IMR-90 (cell line): ENCODE measurements around the gene SLC6A12. TPM values are rescaled to one million over a fixed set of nuclear protein-coding genes. Genes with fewer than 3 reads are reported as not detected.

Experiments
- ATAC-seq: fragments of 200-7000 bp; cut with Tn5 transposase; 2 replicates; pipeline ENCODE4 v1.9.1; 2020; ENCODE audit warnings: low read depth, mild to moderate bottlenecking, moderate library complexity
- BruUV-seq: library from RNA; stranded (reverse); fragments of 400-500 nt; replicated peaks from 2 replicates; lab custom pipeline; 2021; lab: Mats Ljungman, UMichigan
- CTCF ChIA-PET: fragments of 300-600 bp; formaldehyde crosslinking; extraction: SDS; loops from one replicate; lab custom pipeline; 2021; ENCODE audit warnings: antibody characterized with exemption; lab: Yijun Ruan, JAX
- POLR2A ChIA-PET: fragments of 300-600 bp; sonication (Branson Sonifier 250); formaldehyde crosslinking; loops from one replicate; lab custom pipeline; 2022; ENCODE audit warnings: antibody characterized with exemption; ENCODE audit not compliant: unreplicated experiment; lab: Charles Lee
- DNase-seq: peaks from one replicate; pipeline ENCODE4 v3.0.0; 2013
- H2AFZ ChIP-seq: replicated peaks from 2 replicates; pipeline ENCODE3; 2013; ENCODE audit warnings: low read length, mild to moderate bottlenecking; ENCODE audit not compliant: poor library complexity
- H2AK5ac ChIP-seq: 2 replicates; pipeline ENCODE4 v1.6.1; 2013; ENCODE audit warnings: low read depth, low read length, inconsistent platforms
- H2AK9ac ChIP-seq: replicated peaks from 2 replicates; pipeline ENCODE3; 2013; ENCODE audit warnings: mild to moderate bottlenecking, low read depth, low read length, moderate library complexity; ENCODE audit not compliant: poor library complexity
- H2BK120ac ChIP-seq: 2 replicates; pipeline ENCODE4 v1.6.1; 2013; ENCODE audit warnings: low read depth, low read length, inconsistent platforms
- H2BK15ac ChIP-seq: 3 replicates; pipeline ENCODE4 v1.6.1; 2013; ENCODE audit warnings: low read depth, low read length, inconsistent platforms
- H2BK20ac ChIP-seq: 2 replicates; pipeline ENCODE4 v1.6.1; 2013; ENCODE audit warnings: low read depth, mild to moderate bottlenecking, inconsistent platforms, low read length, moderate library complexity
- H2BK5ac ChIP-seq: 2 replicates; pipeline ENCODE4 v1.6.1; 2013; ENCODE audit warnings: mild to moderate bottlenecking, low read depth, low read length, inconsistent platforms; ENCODE audit not compliant: poor library complexity, severe bottlenecking
- H3K14ac ChIP-seq: replicated peaks from 2 replicates; pipeline ENCODE4 v1.6.1; 2013; ENCODE audit warnings: low read depth, low read length, inconsistent platforms
- H3K18ac ChIP-seq: 2 replicates; pipeline ENCODE4 v1.6.1; 2013; ENCODE audit warnings: low read depth, low read length, control low read depth
- H3K23ac ChIP-seq: 2 replicates; pipeline ENCODE4 v1.6.1; 2013; ENCODE audit warnings: low read depth, low read length, inconsistent platforms
- H3K27ac ChIP-seq: 2 replicates; pipeline ENCODE4 v1.5.1; 2013; ENCODE audit warnings: mild to moderate bottlenecking, control low read depth, low read length; ENCODE audit not compliant: insufficient read depth
- H3K27me3 ChIP-seq: 2 replicates; pipeline ENCODE4 v1.6.1; 2013; ENCODE audit warnings: low read length; ENCODE audit not compliant: control insufficient read depth, insufficient read depth
- H3K36me3 ChIP-seq: 2 replicates; pipeline ENCODE4 v1.6.1; 2013; ENCODE audit warnings: low read length, mixed read lengths; ENCODE audit not compliant: control insufficient read depth, insufficient read depth
- H3K4ac ChIP-seq: 2 replicates; pipeline ENCODE4 v1.6.1; 2013; ENCODE audit warnings: low read depth, low read length, inconsistent platforms
- H3K4me1 ChIP-seq: 2 replicates; pipeline ENCODE4 v1.6.1; 2013; ENCODE audit warnings: low read length, mixed read lengths; ENCODE audit not compliant: control insufficient read depth, insufficient read depth
- H3K4me2 ChIP-seq: 2 replicates; pipeline ENCODE4 v1.6.1; 2013; ENCODE audit warnings: low read depth, mild to moderate bottlenecking, control low read depth, low read length, moderate library complexity
- H3K4me3 ChIP-seq: 2 replicates; pipeline ENCODE4 v1.5.1; 2013; ENCODE audit warnings: low read depth, mild to moderate bottlenecking, control low read depth, low read length, moderate library complexity; ENCODE audit not compliant: insufficient read depth
- H3K56ac ChIP-seq: 2 replicates; pipeline ENCODE4 v1.6.1; 2013; ENCODE audit warnings: low read length, inconsistent platforms; ENCODE audit not compliant: insufficient read depth; ENCODE audit errors: extremely low read depth
- H3K79me1 ChIP-seq, 2 experiments: 2 replicates each; pipeline ENCODE4 v1.6.1; 2013; ENCODE audit warnings: low read length in 2 of 2, inconsistent platforms in 1 of 2, low read depth in 1 of 2
- H3K9ac ChIP-seq: 2 replicates; pipeline ENCODE4 v1.6.1; 2013; ENCODE audit warnings: low read depth, low read length, control low read depth
- H3K9me1 ChIP-seq: 2 replicates; pipeline ENCODE4 v1.6.1; 2013; ENCODE audit warnings: low read length, inconsistent platforms; ENCODE audit not compliant: insufficient read depth
- H3K9me3 ChIP-seq: 2 replicates; pipeline ENCODE4 v1.6.1; 2013; ENCODE audit warnings: low read length; ENCODE audit not compliant: control insufficient read depth, insufficient read depth
- H4K20me1 ChIP-seq: 2 replicates; pipeline ENCODE4 v1.6.1; 2013; ENCODE audit warnings: low read length, inconsistent platforms; ENCODE audit not compliant: insufficient read depth
- H4K5ac ChIP-seq: 2 replicates; pipeline ENCODE4 v1.6.1; 2013; ENCODE audit warnings: mild to moderate bottlenecking, low read depth, low read length, control low read depth
- H4K8ac ChIP-seq, 2 experiments: 2 replicates each; pipeline ENCODE4 v1.6.1; 2013; ENCODE audit warnings: low read depth in 2 of 2, low read length in 2 of 2, control low read depth in 1 of 2, inconsistent platforms in 1 of 2
- H4K91ac ChIP-seq: 2 replicates; pipeline ENCODE4 v1.6.1; 2013; ENCODE audit warnings: low read depth, low read length, inconsistent platforms; ENCODE audit not compliant: insufficient read depth
- BHLHE40 ChIP-seq: fragments of 150-350 bp; IDR thresholded peaks from 2 replicates; pipeline ENCODE4 v1.6.1; 2016; ENCODE audit warnings: mild to moderate bottlenecking, low read depth, low read length
- CHD1 ChIP-seq: IDR thresholded peaks from 2 replicates; pipeline ENCODE4 v1.6.1; 2012; ENCODE audit warnings: low read depth, low read length, improper control_type of control experiment
- CTCF ChIP-seq: conservative IDR thresholded peaks from 2 replicates; pipeline ENCODE4 v1.5.1; 2012; ENCODE audit warnings: mild to moderate bottlenecking, low read depth, low read length, improper control_type of control experiment
- ELK1 ChIP-seq: fragments of 150-350 bp; IDR thresholded peaks from 2 replicates; pipeline ENCODE4 v1.6.1; 2016; ENCODE audit warnings: low read depth, mild to moderate bottlenecking, low read length, moderate library complexity, borderline replicate concordance
- FOS ChIP-seq: fragments of 150-350 bp; IDR thresholded peaks from 2 replicates; pipeline ENCODE4 v1.6.1; 2016; ENCODE audit warnings: low read depth, low read length
- MAZ ChIP-seq: IDR thresholded peaks from 2 replicates; pipeline ENCODE4 v1.6.1; 2012; ENCODE audit warnings: low read depth, mild to moderate bottlenecking, low read length, improper control_type of control experiment, moderate library complexity, borderline replicate concordance
- NFE2L2 ChIP-seq: fragments of 150-350 bp; IDR thresholded peaks from 2 replicates; pipeline ENCODE4 v1.6.1; 2016; ENCODE audit warnings: low read depth, mild to moderate bottlenecking, low read length
- POLR2A ChIP-seq: IDR thresholded peaks from 2 replicates; pipeline ENCODE4 v1.6.1; 2012; ENCODE audit warnings: mild to moderate bottlenecking, low read depth, low read length
- RFX5 ChIP-seq: IDR thresholded peaks from 2 replicates; pipeline ENCODE4 v1.8.0; 2012; ENCODE audit warnings: low read depth, mild to moderate bottlenecking, low read length, moderate library complexity
- SMC3 ChIP-seq: fragments of 150-350 bp; IDR thresholded peaks from 2 replicates; pipeline ENCODE4 v1.6.1; 2016; ENCODE audit warnings: low read depth, mild to moderate bottlenecking, antibody characterized with exemption, low read length, moderate library complexity
- WGBS, 2 experiments: methylation state at CpG; one replicate each; pipeline versions ENCODE4 v1.1.5 to v1.1.7; 2013; ENCODE audit warnings: missing lambda C conversion rate in 2 of 2; ENCODE audit not compliant: insufficient read length in 1 of 2; ENCODE audit errors: extremely low coverage in 2 of 2; 5-methylcytosine and 5-hydroxymethylcytosine counted together
- dilution Hi-C: fragments of 300-500 bp; cut with HindIII; formaldehyde crosslinking; loops from one replicate; pipeline ENCODE4 v1.14.3; 2018; ENCODE audit warnings: low sequenced_read_pairs; ENCODE audit not compliant: unreplicated experiment
- in situ Hi-C: fragments of 300-500 bp; cut with MboI; formaldehyde crosslinking; loops from 3 replicates; pipeline ENCODE4 v1.14.3; 2019; ENCODE audit warnings: low sequenced_read_pairs, inconsistent platforms, mixed read lengths
- intact Hi-C: fragments of 100-400 bp; cut with micrococcal nuclease; formaldehyde crosslinking; loops from 2 replicates; pipeline ENCODE4 v1.10.0; 2022
- polyA plus RNA-seq, 3 experiments: library from polyadenylated mRNA; depleted of rRNA; stranded (reverse); fragments of >200 nt; gene quantifications; 2 replicates each; pipeline ENCODE4 v1.2.3, GENCODE V29; 2012; ENCODE audit warnings: low replicate concordance in 1 of 3
- total RNA-seq: library from RNA; depleted of rRNA; stranded (reverse); fragments of >200 nt; gene quantifications from 2 replicates; pipeline ENCODE4 v1.2.3, GENCODE V29; 2012

Gene SLC6A12
- total and polyA plus RNA-seq, 2 of the 4 experiments (the other 2 are of a cell fraction) = not detected

GRCh38 chr12:145369-145960, 68.5 kb downstream of the SLC6A12 start:
- Histone ChIP-seq H3K56ac (no peak overlapping the region), H3K23ac (no peak overlapping the region), H4K5ac (no peak overlapping the region), H3K36me3 (no peaks in the 10 kb centered on the region), H3K18ac (no peak overlapping the region), H3K27ac (no peak overlapping the region), H3K79me1 (no peaks in the 10 kb centered on the region), H2AFZ (no peak overlapping the region), H2BK20ac (no peak overlapping the region), H3K9me3 (no peaks in the 10 kb centered on the region), H2BK5ac (no peak overlapping the region), H4K91ac (no peak overlapping the region), H2AK5ac (no peak overlapping the region), H3K9me1 (no peaks in the 10 kb centered on the region), H3K4me1 (no peaks in the 10 kb centered on the region), H2BK15ac (no peak overlapping the region), H4K8ac (no peak overlapping the region), H3K9ac (no peak overlapping the region), H2BK120ac (no peak overlapping the region), H3K4ac (no peak overlapping the region), H2AK9ac (no peak overlapping the region), H3K4me3 (no peak overlapping the region), H3K4me2 (no peak overlapping the region), H3K27me3 (peaks cover 57% of the 10 kb centered on the region), H4K20me1 (no peaks in the 10 kb centered on the region), H3K14ac (no peak overlapping the region)
- ATAC-seq (no peak), DNase-seq (no peak)
- ChIA-PET POLR2A (no interaction called here), CTCF (no interaction called here)
- dilution Hi-C loops = no loop called here
- TF ChIP-seq BHLHE40 (no peak), POLR2A (no peak), MAZ (no peak), RFX5 (no peak), ELK1 (no peak), FOS (no peak), CHD1 (no peak), NFE2L2 (no peak), SMC3 (no peak), CTCF (no peak)
- in situ Hi-C loops = no loop called here
- no TSS peak for BruUV-seq
- intact Hi-C loops = no loop called here
- 55% methylated on average over 2 of the region's 14 CpGs; no CpG with 5 or more reads in 1 of the 2 experiments for WGBS, 2 experiments
